Muscle layer of colon (tissue), 2 donors: ENCODE data around the gene LARGE2.

Experiments
- H3K27ac ChIP-seq: one replicate; pipeline ENCODE4 v1.7.0; 2013; ENCODE audit warnings: low read depth, mild to moderate bottlenecking, low read length, moderate library complexity
- H3K27me3 ChIP-seq, 2 donors: one replicate each; pipeline ENCODE4 v1.7.0; 2013; ENCODE audit warnings: low read length in 2 of 2, mild to moderate bottlenecking in 2 of 2; ENCODE audit not compliant: insufficient read depth in 2 of 2, control insufficient read depth in 1 of 2
- H3K36me3 ChIP-seq: one replicate; pipeline ENCODE4 v1.7.0; 2013; ENCODE audit warnings: mild to moderate bottlenecking, low read length; ENCODE audit not compliant: insufficient read depth
- H3K4me1 ChIP-seq: one replicate; pipeline ENCODE4 v1.7.0; 2013; ENCODE audit warnings: mild to moderate bottlenecking, low read length; ENCODE audit not compliant: insufficient read depth
- H3K4me3 ChIP-seq, 2 donors: one replicate each; pipeline ENCODE4 v1.7.0; 2013; ENCODE audit warnings: low read length in 2 of 2, low read depth in 1 of 2, mild to moderate bottlenecking in 1 of 2, moderate library complexity in 1 of 2
- H3K9ac ChIP-seq: one replicate; pipeline ENCODE4 v1.7.0; 2013; ENCODE audit warnings: low read length
- H3K9me3 ChIP-seq: one replicate; pipeline ENCODE4 v1.7.0; 2013; ENCODE audit warnings: mild to moderate bottlenecking, low read length
- donor health status: abdominal sarcoma.
- donor health status: Adenocarcinoma of cecum.

LARGE2 gene

DNA sequence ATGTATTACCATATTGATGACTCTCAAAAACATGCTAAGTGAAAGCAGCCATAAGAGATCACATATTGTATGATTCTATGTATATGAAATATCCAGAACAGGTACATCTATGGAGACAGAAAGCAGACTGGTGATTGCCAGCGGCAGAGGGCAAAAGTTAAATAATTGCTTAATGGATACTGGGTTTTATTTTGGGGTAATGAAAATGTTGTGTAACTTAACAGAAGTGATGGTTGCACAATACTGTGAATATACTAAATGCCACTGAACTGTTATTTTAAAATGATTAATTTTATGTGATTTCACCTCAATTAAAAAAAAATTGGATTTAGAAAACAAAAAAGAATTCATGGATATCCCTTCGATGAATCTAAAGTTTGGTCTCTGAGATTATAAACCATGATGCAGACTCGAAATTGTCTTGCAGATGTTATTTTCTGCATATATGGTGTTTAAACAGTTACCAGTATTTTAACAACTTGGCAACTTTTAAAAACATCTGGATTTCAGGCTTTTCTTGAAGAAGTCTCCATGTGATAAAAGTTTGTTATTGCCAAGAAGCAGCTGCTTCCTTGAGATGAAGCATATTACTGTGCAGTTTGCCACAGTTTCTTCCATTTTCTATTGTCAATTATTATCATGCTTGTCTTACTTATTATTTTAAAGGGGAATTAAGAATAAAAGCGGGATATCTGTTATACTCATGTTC, 38.1 kb downstream of the LARGE2 start:
- H3K4me1 ChIP-seq, result no peaks in the 10 kb centered on the region
- H3K27ac ChIP-seq, result no peak overlapping the region
- peaks cover 15% of the 10 kb centered on the region for H3K36me3 ChIP-seq
- H3K9ac ChIP-seq, result no peak overlapping the region
- H3K9me3 ChIP-seq, result no peaks in the 10 kb centered on the region
- H3K27me3 ChIP-seq, result no peaks in the 10 kb centered on the region
- H3K4me3 ChIP-seq, result no peak overlapping the region

GRCh38 chr11:45961751-45962240, 39.3 kb downstream of the LARGE2 start:
- no peaks in the 10 kb centered on the region for H3K27me3 ChIP-seq
- H3K27ac ChIP-seq, result no peak overlapping the region
- no peak overlapping the region for H3K9ac ChIP-seq
- H3K4me1 ChIP-seq, result no peaks in the 10 kb centered on the region
- peaks cover 18% of the 10 kb centered on the region for H3K36me3 ChIP-seq
- no peak overlapping the region for H3K4me3 ChIP-seq
- H3K9me3 ChIP-seq, result no peaks in the 10 kb centered on the region

DNA sequence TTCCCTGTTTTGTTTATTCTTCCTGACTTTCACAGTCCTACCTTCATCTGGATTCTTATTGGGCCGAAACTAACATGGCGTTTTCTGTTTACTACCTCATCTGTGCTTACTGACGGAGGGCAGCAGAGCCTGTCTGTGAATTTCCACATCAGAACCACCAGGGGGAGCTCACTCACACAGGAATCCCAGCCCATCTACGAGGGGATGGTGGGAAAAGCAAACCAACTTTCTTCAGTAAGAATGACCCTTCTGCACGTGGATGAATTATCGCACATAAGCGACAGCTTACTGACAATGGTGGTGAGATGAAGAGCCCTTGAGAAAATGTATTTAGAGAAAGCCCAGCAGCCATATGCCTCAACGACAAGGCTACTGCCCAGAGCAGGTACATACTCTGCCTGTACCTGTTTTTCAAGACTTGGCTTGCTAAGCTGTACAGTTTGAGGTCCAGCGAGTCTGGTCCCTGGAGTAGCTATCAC, 42.5 kb downstream of the LARGE2 start:
- peaks cover 37% of the 10 kb centered on the region for H3K36me3 ChIP-seq
- no peak overlapping the region for H3K27ac ChIP-seq
- no peak overlapping the region for H3K4me3 ChIP-seq
- no peak overlapping the region for H3K9ac ChIP-seq
- no peaks in the 10 kb centered on the region for H3K27me3 ChIP-seq
- H3K4me1 ChIP-seq, result no peaks in the 10 kb centered on the region
- no peaks in the 10 kb centered on the region for H3K9me3 ChIP-seq

DNA sequence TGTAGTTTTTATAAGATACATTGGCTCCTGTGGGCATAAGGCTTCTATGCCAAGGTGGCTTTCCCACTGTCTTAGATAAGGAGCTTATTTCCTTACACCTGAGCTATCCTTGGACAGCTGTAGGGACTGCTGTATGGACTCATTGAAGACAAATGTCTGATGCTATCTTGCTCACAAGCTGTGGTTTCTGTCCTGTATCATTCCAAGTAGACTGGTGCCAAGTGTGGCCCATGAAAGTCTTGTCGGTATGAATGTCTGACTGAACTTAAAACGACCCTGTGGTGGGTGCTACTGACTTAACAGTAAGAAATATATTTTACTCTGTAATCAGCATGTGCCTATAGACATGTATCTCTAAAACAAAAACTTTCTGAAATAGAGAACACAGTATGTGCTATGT, 45.0 kb downstream of the LARGE2 start:
- Histone ChIP-seq H3K36me3 (peaks cover 48% of the 10 kb centered on the region), H3K4me1 (no peaks in the 10 kb centered on the region), H3K4me3 (no peak overlapping the region), H3K9ac (no peak overlapping the region), H3K9me3 (no peaks in the 10 kb centered on the region), H3K27ac (no peak overlapping the region), H3K27me3 (no peaks in the 10 kb centered on the region)

GRCh38 chr11:45968901-45969300, 46.4 kb downstream of the LARGE2 start:
- peaks cover 48% of the 10 kb centered on the region for H3K36me3 ChIP-seq
- H3K4me3 ChIP-seq, result no peak overlapping the region
- H3K4me1 ChIP-seq, result no peaks in the 10 kb centered on the region
- no peaks in the 10 kb centered on the region for H3K27me3 ChIP-seq
- no peaks in the 10 kb centered on the region for H3K9me3 ChIP-seq
- H3K9ac ChIP-seq, result no peak overlapping the region
- no peak overlapping the region for H3K27ac ChIP-seq

- Histone ChIP-seq H3K36me3 (peaks cover 33% of the 10 kb centered on the region), H3K4me1 (no peaks in the 10 kb centered on the region), H3K27ac (no peak overlapping the region), H3K9me3 (no peaks in the 10 kb centered on the region), H3K9ac (no peak overlapping the region), H3K27me3 (no peaks in the 10 kb centered on the region), H3K4me3 (no peak overlapping the region)
Measured at GRCh38 chr11:45973601-45974000, 51.1 kb downstream of the LARGE2 start.

- Histone ChIP-seq H3K27ac (no peak overlapping the region), H3K9me3 (no peaks in the 10 kb centered on the region), H3K36me3 (peaks cover 38% of the 10 kb centered on the region), H3K27me3 (no peaks in the 10 kb centered on the region), H3K4me3 (no peak overlapping the region), H3K4me1 (no peaks in the 10 kb centered on the region), H3K9ac (no peak overlapping the region)
Measured at GRCh38 chr11:45974806-45975205, 52.4 kb downstream of the LARGE2 start.
